HG03354 (cell line): ENCODE measurements around the gene TTLL1.

Source experiments
- ATAC-seq: cut with Tn5 transposase; IDR thresholded peaks from one replicate; pipeline ENCODE4 v1.9.1; 2021; ENCODE audit warnings: mild to moderate bottlenecking; ENCODE audit not compliant: unreplicated experiment, poor library complexity, severe bottlenecking

The TTLL1 gene

GRCh38 chr22:43015677-43016042, 73.5 kb downstream of the TTLL1 start:
- no peak for ATAC-seq

DNA sequence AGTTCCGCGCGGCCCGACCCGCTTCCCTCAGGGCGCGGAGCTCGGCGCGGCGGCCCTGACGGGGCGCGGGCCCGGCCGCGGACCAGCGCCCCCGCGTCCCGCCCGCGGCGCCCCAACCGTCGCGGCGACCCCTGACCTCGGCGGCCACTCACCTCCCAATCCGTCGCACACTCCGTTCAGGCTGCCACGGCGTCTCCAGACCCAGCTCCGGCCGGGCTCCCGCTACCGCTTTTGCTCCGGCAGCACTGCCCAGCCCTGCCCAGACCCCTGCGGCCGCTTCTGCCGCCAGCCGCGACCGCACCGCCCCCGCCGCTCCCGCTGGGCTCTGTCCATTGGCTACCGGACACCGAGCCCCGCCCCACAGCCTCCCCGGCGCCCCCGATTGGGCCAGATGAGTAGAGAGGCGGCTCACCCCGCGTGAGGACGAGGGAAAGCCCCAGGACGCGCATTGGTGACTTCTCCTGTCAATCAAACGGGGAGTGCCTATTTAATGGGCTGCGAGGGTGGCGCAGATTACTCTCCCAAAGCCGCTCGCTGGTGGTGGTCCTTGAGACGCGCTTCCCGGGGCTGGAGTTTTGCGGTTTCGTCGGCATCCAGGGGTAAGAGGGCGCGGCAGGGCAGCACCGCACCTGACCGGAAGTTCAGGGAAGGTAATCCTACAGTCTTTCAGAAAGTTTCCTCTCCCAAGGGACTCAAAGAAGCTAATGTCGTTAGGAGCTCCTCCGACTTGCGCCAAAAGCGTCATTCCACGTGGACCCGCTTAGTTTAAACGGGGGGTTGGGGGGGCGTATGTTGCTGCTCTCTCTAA, 74.1 kb downstream of the TTLL1 start, which contains the start of gene PACSIN2:
TSS of gene PACSIN2 (minus strand) at position 281 of the 808 bp plus-strand sequence. CDS start 103,069 bp downstream, outside the sequence.
- ATAC-seq = peak; percentile 95

DNA sequence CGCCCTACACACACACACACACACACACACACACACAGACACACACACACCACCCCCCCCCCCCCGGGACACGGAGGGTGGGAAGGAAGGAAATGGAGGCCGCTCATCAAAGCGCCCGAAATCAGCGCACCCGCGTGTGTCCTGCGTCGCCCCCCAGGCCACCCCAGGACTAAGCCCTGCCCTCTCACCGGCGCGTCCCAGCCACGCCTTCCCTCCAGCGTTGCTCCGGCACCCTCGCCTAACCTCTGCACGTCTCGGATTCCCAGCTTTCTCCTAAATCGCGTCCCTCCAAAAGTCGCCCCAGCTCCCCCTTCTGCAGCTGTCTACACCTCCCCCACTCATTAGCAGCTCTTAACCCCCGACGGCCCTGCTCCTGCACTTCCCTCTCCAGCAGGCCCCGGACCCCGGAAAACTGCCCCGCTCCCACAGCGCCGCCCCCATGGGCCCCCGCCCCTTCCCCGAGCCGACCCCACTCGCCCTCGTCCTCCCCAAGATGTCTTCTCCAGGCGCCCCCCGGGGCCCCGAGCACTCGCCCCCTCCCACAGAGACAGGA, 74.8 kb downstream of the TTLL1 start:
- ATAC-seq = no peak

DNA sequence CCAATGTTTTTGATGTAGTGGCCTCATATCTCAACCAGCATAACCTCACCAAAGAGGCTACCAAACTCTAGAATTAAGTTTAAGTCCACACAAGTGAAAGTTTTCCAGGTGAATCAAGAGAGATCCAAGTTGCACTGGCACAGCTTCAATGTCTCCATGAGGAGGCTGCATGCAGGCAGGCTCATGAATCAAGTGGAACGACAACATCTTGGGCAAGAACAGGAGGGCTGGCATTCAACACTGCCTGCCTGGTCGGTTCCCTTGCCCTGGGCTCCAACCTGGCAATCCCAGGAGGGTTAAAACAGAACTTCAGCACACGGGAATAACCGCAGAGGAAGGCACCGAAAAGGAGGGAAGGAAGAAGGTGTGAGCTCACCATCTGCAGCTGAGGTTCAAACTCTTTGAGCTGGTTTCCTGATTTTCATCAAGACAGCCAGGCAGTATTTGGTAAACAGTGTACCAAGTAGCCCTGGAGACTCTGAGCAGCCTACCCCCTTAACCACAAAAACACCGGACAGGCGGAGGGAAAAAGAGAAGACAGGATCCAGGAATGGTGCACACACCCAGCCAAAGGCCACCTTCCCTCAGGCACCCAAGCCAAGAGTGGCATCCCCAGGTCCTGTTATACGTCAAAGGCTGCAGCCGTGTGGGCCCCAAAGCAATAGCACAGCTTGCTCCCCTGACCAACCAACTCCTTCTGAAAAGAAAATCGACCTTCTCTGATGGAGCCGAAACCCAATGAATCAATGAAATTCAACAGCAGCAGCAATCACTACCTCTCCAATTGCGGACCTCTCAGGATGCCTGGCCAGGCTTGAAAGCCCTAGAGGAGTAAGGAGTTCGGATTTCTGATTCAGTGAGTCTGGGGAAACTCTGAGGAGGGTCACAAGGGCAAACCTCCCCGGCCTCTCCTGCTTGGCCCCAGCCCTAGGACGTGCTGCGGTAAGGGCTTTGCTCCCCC, 75.6 kb downstream of the TTLL1 start:
- ATAC-seq = no peak

DNA sequence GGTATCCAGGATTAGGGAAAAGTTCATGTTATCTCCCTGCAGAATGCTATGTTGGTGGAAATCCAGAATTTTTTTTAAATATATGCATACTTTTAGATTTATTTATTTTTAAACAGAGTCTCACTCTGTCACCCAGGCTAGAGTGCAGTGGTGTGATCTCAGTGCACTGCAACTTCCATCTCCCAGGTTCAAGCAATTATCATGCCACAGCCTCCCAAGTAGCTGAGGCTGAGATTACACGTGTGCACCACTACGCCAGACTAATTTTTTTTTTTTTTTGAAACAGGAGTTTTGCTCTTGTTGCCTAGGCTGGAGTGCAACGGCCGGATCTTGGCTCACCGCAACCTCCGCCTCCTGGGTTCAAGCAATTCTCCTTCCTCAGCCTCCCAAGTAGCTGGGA, 76.8 kb downstream of the TTLL1 start:
- no peak for ATAC-seq

DNA sequence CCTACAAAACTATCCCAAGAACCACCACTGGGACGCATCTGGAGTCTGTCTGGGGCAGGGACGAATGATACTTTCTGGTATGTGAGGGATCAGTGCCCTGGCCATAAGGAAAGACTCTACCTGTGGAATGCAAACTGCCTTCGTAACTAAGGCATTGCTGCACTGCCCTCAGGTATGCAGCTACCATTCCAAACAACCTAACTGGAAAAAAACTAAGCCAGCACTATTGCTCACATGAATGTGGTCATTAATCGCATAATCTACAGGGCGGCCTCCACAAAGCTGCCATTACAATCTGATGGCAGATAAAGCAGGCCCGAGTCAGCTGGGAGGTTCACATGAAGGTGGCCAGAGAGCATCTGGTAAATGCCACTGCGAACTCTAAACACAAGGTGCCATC, 78.1 kb downstream of the TTLL1 start:
- ATAC-seq = no peak

- no peak for ATAC-seq
Measured at GRCh38 chr22:43009444-43009843, 79.7 kb downstream of the TTLL1 start.

- ATAC-seq = no peak
Measured at GRCh38 chr22:43008921-43009320, 80.3 kb downstream of the TTLL1 start.

DNA sequence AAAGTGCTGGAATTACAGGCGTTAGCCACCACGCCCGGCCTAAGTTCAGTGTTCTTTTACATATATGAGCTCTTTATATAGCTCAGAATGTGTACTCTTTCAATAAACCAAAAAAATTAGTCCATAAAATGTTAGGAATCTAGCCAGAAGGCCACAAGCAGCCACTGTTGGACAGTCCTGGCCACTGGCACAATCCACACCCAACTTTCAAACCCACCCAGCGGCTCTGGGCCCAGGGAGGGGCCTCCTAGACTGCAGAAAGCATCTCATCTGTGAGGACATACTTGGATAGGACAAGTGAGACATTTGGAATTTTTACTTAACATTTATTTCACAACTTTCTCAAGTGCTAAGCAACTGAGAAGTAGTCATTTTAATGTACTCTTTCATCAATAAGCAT, 80.7 kb downstream of the TTLL1 start:
- no peak for ATAC-seq

DNA sequence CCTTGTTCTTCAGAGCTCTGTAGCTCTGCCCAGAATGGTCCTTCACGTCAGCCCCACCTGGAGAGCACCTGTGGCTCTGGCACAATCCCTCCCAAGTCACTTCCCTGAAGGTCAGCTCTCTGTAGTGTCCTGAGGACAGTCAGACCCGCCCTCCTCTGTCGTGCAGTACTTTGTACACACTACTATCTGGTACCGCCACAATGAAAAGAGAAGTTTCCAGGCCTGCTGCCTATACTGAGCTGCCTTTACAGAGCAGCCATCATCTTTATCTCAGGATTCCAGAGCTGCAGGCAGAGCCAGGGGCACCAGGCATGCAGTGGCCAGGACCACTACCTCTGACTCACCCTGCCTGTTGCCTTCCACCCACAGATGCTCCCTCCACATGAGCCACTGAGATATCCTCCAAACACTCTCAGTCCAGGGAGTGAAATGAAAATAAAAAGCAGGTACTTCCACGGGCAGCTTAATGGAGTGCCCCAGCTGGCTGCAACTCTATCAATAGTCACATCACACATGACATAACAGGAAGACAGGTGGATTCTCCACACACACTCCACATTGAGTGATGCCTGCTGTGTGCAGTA, 81.6 kb downstream of the TTLL1 start:
- ATAC-seq = no peak

DNA sequence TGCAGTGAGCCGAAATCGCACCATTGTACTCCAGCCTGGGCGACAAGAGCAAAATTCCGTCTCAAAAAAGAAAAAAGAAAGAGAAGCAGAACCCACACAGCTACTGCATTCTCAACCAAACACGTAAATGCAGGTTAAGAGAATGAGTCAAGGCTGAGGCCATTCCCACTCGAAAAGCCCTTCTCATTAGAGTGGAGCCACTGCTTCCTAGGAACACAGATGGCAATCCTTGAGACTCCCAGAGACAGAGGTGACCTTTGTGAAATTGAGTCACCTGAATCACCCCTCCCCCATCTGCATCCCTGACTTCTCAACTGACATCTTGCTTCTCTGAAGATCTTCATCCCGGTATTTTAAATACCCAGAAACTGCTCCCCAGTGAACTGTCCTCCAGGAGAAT, 82.4 kb downstream of the TTLL1 start:
- ATAC-seq = no peak

DNA sequence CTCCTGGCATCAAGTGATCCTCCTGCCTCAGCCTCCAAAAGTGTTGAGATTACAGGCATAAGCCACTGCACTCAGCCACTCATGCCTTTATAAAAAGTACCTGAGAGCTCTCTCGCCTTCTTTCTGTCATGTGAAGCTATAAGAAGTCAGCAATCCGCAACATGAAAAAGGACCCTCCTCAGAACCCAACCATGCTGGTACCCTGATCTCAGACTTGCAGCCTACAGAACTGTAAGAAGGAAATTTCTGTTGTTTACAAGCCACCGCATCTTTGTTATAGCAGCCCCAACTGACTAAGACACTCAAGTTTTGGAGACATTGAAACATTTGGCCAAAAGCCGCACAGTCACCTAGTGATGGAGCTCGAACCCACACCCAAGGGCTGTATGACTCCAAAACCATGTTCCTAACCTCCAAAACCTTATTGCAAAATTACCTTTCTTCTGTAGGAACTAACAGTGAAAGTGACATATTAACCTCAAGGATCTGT, 83.1 kb downstream of the TTLL1 start:
- no peak for ATAC-seq

- no peak for ATAC-seq
Measured at GRCh38 chr22:43005106-43005505, 84.1 kb downstream of the TTLL1 start.

DNA sequence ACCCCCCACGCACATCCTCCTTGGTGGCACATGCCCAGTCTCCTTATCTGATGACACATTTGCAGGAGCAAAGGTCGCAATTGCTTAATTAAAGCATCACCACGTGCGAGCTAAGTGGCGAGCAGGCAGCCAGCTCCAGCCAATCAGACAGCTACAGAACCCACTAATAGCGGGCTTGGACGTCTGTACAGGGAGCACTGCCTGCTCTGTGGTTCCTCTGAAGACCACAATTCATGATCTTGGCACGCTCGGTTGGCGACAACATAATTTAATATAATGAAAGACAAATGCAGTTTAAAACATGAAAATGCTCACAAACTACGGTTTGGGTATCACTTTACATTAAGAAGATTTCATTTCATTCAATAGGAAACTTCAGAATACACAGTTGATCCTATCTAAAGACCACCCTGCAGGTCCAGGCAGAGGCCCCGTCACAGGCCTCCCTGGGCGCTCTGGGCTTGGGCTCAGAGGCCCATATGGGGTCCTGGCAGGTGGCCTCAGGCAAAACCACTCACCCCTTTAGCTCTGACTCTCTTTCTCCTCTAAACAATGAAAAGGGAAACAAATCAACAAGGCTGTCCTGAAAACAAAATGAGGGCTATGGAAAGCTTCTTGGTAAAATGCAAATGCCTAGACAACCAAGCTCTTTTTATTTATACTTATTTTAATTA, 84.7 kb downstream of the TTLL1 start:
- no peak for ATAC-seq

DNA sequence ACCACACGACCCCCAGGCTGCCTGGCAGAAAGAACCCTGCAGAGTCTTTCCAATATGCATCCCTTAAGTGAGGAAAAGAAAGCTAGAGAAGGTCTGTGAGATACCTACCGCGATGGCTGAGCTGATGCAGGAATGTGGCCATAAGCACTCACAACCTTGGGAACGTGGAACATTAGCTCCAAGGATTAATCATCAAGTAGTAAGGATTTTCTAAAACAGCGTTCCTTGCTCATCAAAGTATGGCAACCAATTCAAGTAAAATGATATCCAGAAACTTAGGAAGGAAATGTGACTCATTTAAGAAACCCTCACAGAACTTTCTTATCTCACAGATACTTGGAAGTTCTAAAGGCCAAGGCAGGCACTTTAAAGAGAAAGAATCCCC, 87.0 kb downstream of the TTLL1 start:
- no peak for ATAC-seq

DNA sequence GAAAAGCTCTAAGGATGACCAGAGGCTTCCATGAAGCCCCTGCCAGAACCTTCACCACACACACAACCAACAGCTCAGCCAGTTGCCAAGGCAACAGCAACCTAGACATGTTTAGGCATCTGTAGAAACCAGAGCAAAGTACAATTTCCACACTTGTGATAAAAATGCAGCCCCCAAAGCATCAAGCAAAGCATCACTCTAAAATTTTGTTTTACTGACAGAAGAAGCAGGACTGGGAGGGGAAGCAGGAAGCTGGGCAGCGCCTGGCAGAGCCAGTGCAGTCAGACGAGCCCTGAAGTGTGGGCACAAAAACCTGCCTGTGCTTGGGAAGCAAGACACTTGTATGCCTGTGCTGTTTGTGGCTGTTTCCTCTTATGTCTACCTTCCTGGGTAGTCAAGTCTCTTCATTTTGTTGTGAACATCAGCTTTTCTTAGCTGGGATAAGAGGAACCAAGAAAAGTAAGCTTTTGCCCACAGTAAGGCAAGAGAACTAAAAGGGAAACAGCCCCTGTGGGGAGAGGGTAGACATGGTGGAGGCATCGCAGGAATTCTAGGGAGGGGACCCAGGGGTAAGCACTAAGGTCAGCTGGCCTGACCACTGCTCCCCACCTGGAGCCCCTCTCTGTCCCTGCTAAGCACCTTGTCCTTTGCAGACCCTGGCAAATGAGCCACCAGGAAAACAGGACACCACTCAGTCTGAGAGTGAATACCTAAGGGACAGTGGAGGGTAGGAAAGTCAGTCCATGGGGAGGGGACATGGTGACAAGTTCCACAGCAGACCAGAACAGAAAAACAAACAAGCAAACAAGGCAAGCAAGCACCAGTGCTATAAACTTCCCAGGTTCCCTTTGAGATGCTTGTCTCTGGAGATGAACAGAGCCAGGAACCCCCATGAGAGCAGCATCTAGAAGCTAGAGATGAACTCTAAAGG, 87.7 kb downstream of the TTLL1 start:
- ATAC-seq = no peak

DNA sequence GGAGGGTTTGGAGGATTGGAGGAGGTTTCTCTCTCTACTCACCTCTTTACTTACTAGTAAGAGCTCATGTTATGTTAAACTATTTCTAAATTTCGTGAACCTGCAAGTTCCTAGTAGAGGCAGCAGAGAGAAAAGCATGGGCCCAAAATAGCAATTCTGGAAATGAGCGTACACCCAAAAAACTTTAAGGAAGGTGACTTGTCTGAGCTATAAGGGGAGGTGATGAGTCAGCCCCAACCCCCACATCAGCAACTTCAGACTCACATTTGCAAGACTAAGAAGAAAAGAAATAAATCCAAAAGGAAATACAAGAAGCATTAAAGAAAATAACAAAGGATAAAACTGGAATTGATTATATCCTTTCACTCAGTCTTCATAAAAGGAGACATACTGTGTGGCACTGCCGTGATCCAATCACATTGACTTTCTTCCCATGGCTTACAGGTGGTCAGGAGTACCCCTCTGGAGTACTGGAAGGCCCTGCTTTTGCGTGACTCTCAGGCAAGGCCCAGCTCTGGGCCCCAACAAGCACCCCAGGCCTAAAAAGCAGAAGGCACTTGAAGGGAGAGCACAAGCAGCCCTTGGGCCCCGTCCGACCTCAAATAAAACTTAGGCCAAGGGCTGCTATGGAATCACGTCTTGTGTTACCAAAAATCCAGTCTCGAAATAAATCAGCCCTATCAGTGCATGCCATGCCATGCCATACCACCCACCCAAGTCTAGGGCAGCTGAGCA, 88.6 kb downstream of the TTLL1 start:
- no peak for ATAC-seq

GRCh38 chr22:42997582-42998090, 91.6 kb downstream of the TTLL1 start:
- ATAC-seq = no peak
